Measurements from ENCODE around the gene CFP.

DNA sequence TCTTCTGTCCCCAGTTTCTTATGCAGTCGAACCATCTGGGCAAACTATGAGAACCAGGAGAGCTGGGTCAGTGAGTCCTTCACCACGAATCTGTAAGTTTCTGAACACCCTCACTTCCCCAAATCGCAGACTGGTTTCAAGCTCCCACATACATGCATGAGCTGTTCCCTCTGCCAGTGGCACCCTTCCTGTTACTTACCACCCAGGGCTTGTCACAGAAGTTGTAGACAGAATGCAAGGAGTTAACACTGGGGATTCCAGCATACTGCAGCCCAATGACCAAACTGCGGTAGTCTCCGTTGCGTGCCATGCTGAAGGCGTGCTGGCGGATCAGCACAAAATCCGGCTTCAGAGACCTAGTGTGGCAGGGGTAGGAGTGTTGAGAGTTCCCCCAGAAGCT, 24.7 kb downstream of the CFP start:
- TF ChIP-seq, protein P1, sequence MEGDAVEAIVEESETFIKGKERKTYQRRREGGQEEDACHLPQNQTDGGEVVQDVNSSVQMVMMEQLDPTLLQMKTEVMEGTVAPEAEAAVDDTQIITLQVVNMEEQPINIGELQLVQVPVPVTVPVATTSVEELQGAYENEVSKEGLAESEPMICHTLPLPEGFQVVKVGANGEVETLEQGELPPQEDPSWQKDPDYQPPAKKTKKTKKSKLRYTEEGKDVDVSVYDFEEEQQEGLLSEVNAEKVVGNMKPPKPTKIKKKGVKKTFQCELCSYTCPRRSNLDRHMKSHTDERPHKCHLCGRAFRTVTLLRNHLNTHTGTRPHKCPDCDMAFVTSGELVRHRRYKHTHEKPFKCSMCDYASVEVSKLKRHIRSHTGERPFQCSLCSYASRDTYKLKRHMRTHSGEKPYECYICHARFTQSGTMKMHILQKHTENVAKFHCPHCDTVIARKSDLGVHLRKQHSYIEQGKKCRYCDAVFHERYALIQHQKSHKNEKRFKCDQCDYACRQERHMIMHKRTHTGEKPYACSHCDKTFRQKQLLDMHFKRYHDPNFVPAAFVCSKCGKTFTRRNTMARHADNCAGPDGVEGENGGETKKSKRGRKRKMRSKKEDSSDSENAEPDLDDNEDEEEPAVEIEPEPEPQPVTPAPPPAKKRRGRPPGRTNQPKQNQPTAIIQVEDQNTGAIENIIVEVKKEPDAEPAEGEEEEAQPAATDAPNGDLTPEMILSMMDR (IDR thresholded peaks at IDR 0.05), result no peak
- TF ChIP-seq POLR2A (IDR thresholded peaks at IDR 0.05), result no peak

All from prostate gland (tissue), 2 donors.